Measurements from ENCODE around the gene HPS1. TPM values are rescaled to one million over a fixed set of nuclear protein-coding genes. Genes with fewer than 3 reads are reported as not detected.
"Not testable (repeated sequence)": the region's sequence is repeated elsewhere in the genome, so short reads cannot be mapped to it uniquely, and the experiment has no call there.

HPS1 gene
- total and polyA plus RNA-seq, 8 donors = 24.6 to 38.7 (median 29.4) TPM

GRCh38 chr10:98388101-98388655 lies 58.6 kb downstream of the HPS1 start:
- Histone ChIP-seq H3K4me1 (no peaks in the 10 kb centered on the region), H3K9me3 (no peaks in the 10 kb centered on the region), H3K36me3 (no peaks in the 10 kb centered on the region), H3K27ac (no peak overlapping the region), H3K27me3 (no peaks in the 10 kb centered on the region), H3K4me3 (no peak overlapping the region)
- DNase-seq = no peak
- TF ChIP-seq CTCF (IDR thresholded peaks at IDR 0.05) = no peak
- ATAC-seq = no peak
- WGBS, 2 donors = 91 to 96% methylated on average over 13 of the region's 13 CpGs
- FAIRE-seq = no peak
- intact Hi-C loops (cut with DNase I) = no loop called here

GRCh38 chr10:98384531-98385133 lies 62.1 kb downstream of the HPS1 start:
- DNase-seq = no peak
- 91 to 97% methylated on average over 9 of the region's 9 CpGs for WGBS, 2 donors
- TF ChIP-seq CTCF (IDR thresholded peaks at IDR 0.05) = no peak
- H3K27me3 ChIP-seq = no peaks in the 10 kb centered on the region
- H3K9me3 ChIP-seq = no peaks in the 10 kb centered on the region
- H3K4me1 ChIP-seq = no peaks in the 10 kb centered on the region
- intact Hi-C loops (cut with DNase I) = no loop called here
- H3K27ac ChIP-seq = no peak overlapping the region
- ATAC-seq = no peak
- H3K36me3 ChIP-seq = no peaks in the 10 kb centered on the region
- no peak for FAIRE-seq
- H3K4me3 ChIP-seq = no peak overlapping the region

- WGBS, 2 donors = 83 to 91% methylated on average over 6 of the region's 6 CpGs
- ATAC-seq (no peak), FAIRE-seq (no peak), DNase-seq (no peak)
- H3K36me3 ChIP-seq = no peaks in the 10 kb centered on the region
- no peak overlapping the region for H3K27ac ChIP-seq
- H3K4me3 ChIP-seq = no peak overlapping the region
- H3K27me3 ChIP-seq = no peaks in the 10 kb centered on the region
- no peak for TF ChIP-seq CTCF (IDR thresholded peaks at IDR 0.05)
- intact Hi-C loops (cut with DNase I) = no loop called here
- no peaks in the 10 kb centered on the region for H3K9me3 ChIP-seq
- H3K4me1 ChIP-seq = no peaks in the 10 kb centered on the region
These were observed 62.9 kb downstream of the HPS1 start for GRCh38 chr10:98383869-98384268.

GRCh38 chr10:98383134-98383667 lies 63.5 kb downstream of the HPS1 start:
- H3K27ac ChIP-seq; H3K9me3 ChIP-seq; intact Hi-C loops (cut with DNase I); H3K4me1 ChIP-seq; DNase-seq; H3K4me3 ChIP-seq; H3K27me3 ChIP-seq; H3K36me3 ChIP-seq; FAIRE-seq: not testable (repeated sequence)
- 90 to 96% methylated on average over 7 of the region's 7 CpGs for WGBS, 2 donors
- peak in 1 of 4 donors; percentile 32 for ATAC-seq

- FAIRE-seq = no peak
These were observed 64.0 kb downstream of the HPS1 start for GRCh38 chr10:98382691-98383101.

More at GRCh38 chr10:98382691-98383101, 64.0 kb downstream of the HPS1 start:
- ATAC-seq (no peak), DNase-seq (no peak)
- Histone ChIP-seq H3K27me3 (no peaks in the 10 kb centered on the region), H3K9me3 (no peaks in the 10 kb centered on the region), H3K4me3 (no peak overlapping the region), H3K27ac (no peak overlapping the region), H3K4me1 (no peaks in the 10 kb centered on the region), H3K36me3 (no peaks in the 10 kb centered on the region)
- no peak for TF ChIP-seq CTCF (IDR thresholded peaks at IDR 0.05)
- intact Hi-C loops (cut with DNase I) = no loop called here
- WGBS, 2 donors = 79 to 87% methylated on average over 5 of the region's 5 CpGs

Measured in pancreas (tissue), 10 donors.